Esophagus squamous epithelium (tissue), 5 donors: ENCODE measurements around the gene CREBL2. TPM values are rescaled to one million over a fixed set of nuclear protein-coding genes. Genes with fewer than 3 reads are reported as not detected.

Source experiments
- DNase-seq: peaks from one replicate; lab custom pipeline; 2025; lab: John Stamatoyannopoulos, UW
- H3K27ac ChIP-seq, 4 donors: fragments of 200-600 bp; sonication (generic); one replicate each; pipeline ENCODE4 v1.5.1; 2016 to 2019; ENCODE audit warnings: mild to moderate bottlenecking in 1 of 4
- H3K27me3 ChIP-seq, 4 donors: fragments of 200-600 bp; sonication (generic); 1 replicate in 3 of 4; 2 replicates in 1 of 4; pipeline versions ENCODE4 v1.5.1 to v1.6.0; 2017 to 2021; ENCODE audit warnings: antibody characterized with exemption in 1 of 4
- H3K36me3 ChIP-seq, 3 donors: fragments of 200-600 bp; sonication (generic); one replicate each; pipeline ENCODE4 v1.5.1; 2016 to 2019
- H3K4me1 ChIP-seq, 3 donors: fragments of 200-600 bp; sonication (generic); one replicate each; pipeline ENCODE4 v1.5.1; 2017 to 2019
- H3K4me3 ChIP-seq, 4 donors: fragments of 200-600 bp; sonication (generic); 1 replicate in 3 of 4; 2 replicates in 1 of 4; pipeline ENCODE4 v1.5.1; 2016 to 2019; ENCODE audit warnings: mild to moderate bottlenecking in 2 of 4, moderate library complexity in 1 of 4
- H3K9me3 ChIP-seq, 3 donors: fragments of 200-600 bp; sonication (generic); one replicate each; pipeline ENCODE4 v1.5.1; 2016 to 2019
- CTCF ChIP-seq, 6 experiments: fragments of 450-650 bp in 4 of 6; fragments of 200-600 bp in 2 of 6; sonication (generic) in 2 of 6; IDR thresholded peaks; one replicate each; pipeline ENCODE4 v1.5.1; 2016 to 2019; ENCODE audit warnings: antibody characterized with exemption in 6 of 6, mild to moderate bottlenecking in 4 of 6, moderate library complexity in 4 of 6
- POLR2A ChIP-seq, 4 donors: fragments of 450-650 bp; IDR thresholded peaks; one replicate each; pipeline ENCODE4 v1.6.1; 2017; ENCODE audit warnings: antibody characterized with exemption in 4 of 4, mild to moderate bottlenecking in 4 of 4, moderate library complexity in 3 of 4
- WGBS, 2 donors: methylation state at CpG; one replicate each; pipeline ENCODE4 v1.1.5; 2018; 5-methylcytosine and 5-hydroxymethylcytosine counted together
- intact Hi-C: fragments of 100-400 bp; cut with DNase I; formaldehyde crosslinking; loops from one replicate; pipeline ENCODE4 v1.15.0; 2022
- total RNA-seq, 4 donors: library from RNA; depleted of rRNA; stranded (reverse); fragments of >200 nt; gene quantifications; one replicate each; pipeline ENCODE4 v1.1.0, GENCODE V29; 2016
- donor health status: DM: yes; HTN: yes; CAD: no.

CREBL2 gene
- total RNA-seq, 4 donors from 2014 or later, result 9.4 to 30.7 (median 17.3) TPM

GRCh38 chr12:12689647-12690300 lies 78.1 kb downstream of the CREBL2 start:
- no peak for TF ChIP-seq POLR2A (IDR thresholded peaks at IDR 0.05)
- TF ChIP-seq CTCF (IDR thresholded peaks at IDR 0.05), result no peak
- Histone ChIP-seq H3K9me3 (no peaks in the 10 kb centered on the region), H3K27me3 (no peaks in the 10 kb centered on the region), H3K4me1 (no peaks in the 10 kb centered on the region), H3K27ac (no peak overlapping the region), H3K36me3 (no peaks in the 10 kb centered on the region), H3K4me3 (no peak overlapping the region)
- intact Hi-C loops, result loop anchor here (10.0 kb wide), 1 partner anchor 125 kb away; the partner anchor contains the start of gene DUSP16
- no peak for DNase-seq
- WGBS, 2 donors, result 78 to 85% methylated on average over 5 of the region's 5 CpGs

DNA sequence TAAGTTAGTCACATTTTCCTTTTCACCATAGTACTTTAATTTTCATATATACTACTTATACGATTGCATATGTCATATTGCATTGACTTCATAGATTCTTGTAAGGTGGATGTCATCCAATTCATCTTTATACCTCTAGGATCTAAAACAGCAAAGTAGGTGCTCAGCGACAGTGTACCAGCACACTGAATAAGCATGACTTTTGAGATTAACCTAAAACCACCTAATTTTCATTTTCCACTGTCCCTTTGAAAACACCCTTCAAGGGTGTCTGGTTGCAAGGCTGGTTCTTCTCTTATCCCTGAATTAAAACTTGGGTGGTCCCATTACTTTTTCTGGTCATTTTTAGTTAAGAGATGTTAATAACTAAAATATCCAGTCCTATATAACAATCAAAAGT lies 79.9 kb downstream of the CREBL2 start:
- TF ChIP-seq POLR2A (IDR thresholded peaks at IDR 0.05), result no peak
- TF ChIP-seq CTCF (IDR thresholded peaks at IDR 0.05), result no peak
- WGBS, 2 donors, result 63 to 90% methylated on average over 2 of the region's 2 CpGs
- intact Hi-C loops, result loop anchor here (10.0 kb wide), 1 partner anchor 127 kb away; the partner anchor contains the start of gene DUSP16
- Histone ChIP-seq H3K4me3 (no peak overlapping the region), H3K36me3 (no peaks in the 10 kb centered on the region), H3K4me1 (peaks cover 0 to 6% (median 0%) of the 10 kb centered on the region in 3 donors), H3K27me3 (no peaks in the 10 kb centered on the region), H3K9me3 (no peaks in the 10 kb centered on the region), H3K27ac (no peak overlapping the region)
- no peak for DNase-seq

GRCh38 chr12:12693111-12693671 lies 81.5 kb downstream of the CREBL2 start:
- no peak for DNase-seq
- 70 to 84% methylated on average over 2 to 3 of the region's 3 CpGs for WGBS, 2 donors
- H3K36me3 ChIP-seq, result no peaks in the 10 kb centered on the region
- intact Hi-C loops, result loop anchor here (10.0 kb wide), 1 partner anchor 128 kb away; the partner anchor contains the start of gene DUSP16
- no peaks in the 10 kb centered on the region for H3K27me3 ChIP-seq
- H3K4me3 ChIP-seq, result no peak overlapping the region
- no peak for TF ChIP-seq CTCF (IDR thresholded peaks at IDR 0.05)
- no peak for TF ChIP-seq POLR2A (IDR thresholded peaks at IDR 0.05)
- peaks cover 0 to 16% (median 0%) of the 10 kb centered on the region in 3 donors for H3K4me1 ChIP-seq
- no peaks in the 10 kb centered on the region for H3K9me3 ChIP-seq
- H3K27ac ChIP-seq, result no peak overlapping the region

Other genes starting within 250 kb of the CREBL2 start
- gene DUSP16, start 49.0 kb upstream of the CREBL2 start, total RNA-seq, result 10 to 100 TPM; 15.6 to 27.9 (median 16.5) TPM
- under 1 TPM in 1 of 4 donors, not detected in 3; 0.40 TPM for gene GPR19, start 84.3 kb downstream of the CREBL2 start, total RNA-seq
- gene CDKN1B, start 105.5 kb downstream of the CREBL2 start, total RNA-seq, result 10 to 100 TPM; 17.3 to 48.1 (median 30.5) TPM
- gene APOLD1, start 173.8 kb downstream of the CREBL2 start, total RNA-seq, result 10 to 100 TPM in 1 of 4 donors, 1 to 10 TPM in 3; 2.5 to 14.1 (median 6.8) TPM
- 10 to 100 TPM; 40.6 to 67.9 (median 55.3) TPM for gene DDX47, start 201.5 kb downstream of the CREBL2 start, total RNA-seq